RWPE2 (cell line): Measurements from ENCODE around the gene CHST11.
"Not testable (repeated sequence)": the region's sequence is repeated elsewhere in the genome, so short reads cannot be mapped to it uniquely, and the experiment has no call there.

ENCODE experiments used
- ATAC-seq: fragments of 200-7000 bp; cut with Tn5 transposase; 3 replicates; pipeline ENCODE4 v1.9.1; 2021; ENCODE audit warnings: low read depth
- DNase-seq: peaks from one replicate; pipeline ENCODE4 v3.0.0-alpha.2; 2020; ENCODE audit warnings: low spot score
- H3K27ac ChIP-seq: fragments of 450-650 bp; 2 replicates; pipeline ENCODE4 v1.5.1; 2017; ENCODE audit warnings: mild to moderate bottlenecking; ENCODE audit not compliant: poor library complexity, severe bottlenecking
- H3K27me3 ChIP-seq: fragments of 250-450 bp; sonication (Bioruptor Pico); 2 replicates; pipeline ENCODE4 v1.5.1; 2021; ENCODE audit warnings: mild to moderate bottlenecking, moderate library complexity; ENCODE audit not compliant: insufficient read depth, poor library complexity, severe bottlenecking
- H3K36me3 ChIP-seq: fragments of 250-450 bp; sonication (Bioruptor Pico); 2 replicates; pipeline ENCODE4 v1.5.1; 2020; ENCODE audit warnings: low read depth, mild to moderate bottlenecking, moderate library complexity
- H3K4me1 ChIP-seq: fragments of 250-450 bp; sonication (Bioruptor Pico); 2 replicates; pipeline ENCODE4 v1.5.1; 2021; ENCODE audit warnings: mild to moderate bottlenecking, moderate library complexity; ENCODE audit not compliant: insufficient read depth, poor library complexity, severe bottlenecking
- H3K4me3 ChIP-seq: fragments of 250-450 bp; sonication (Bioruptor Pico); 2 replicates; pipeline ENCODE4 v1.5.1; 2021; ENCODE audit warnings: mild to moderate bottlenecking, moderate library complexity; ENCODE audit not compliant: severe bottlenecking
- H3K9me3 ChIP-seq: fragments of 250-450 bp; sonication (Bioruptor Pico); 2 replicates; pipeline ENCODE4 v1.5.1; 2021; ENCODE audit warnings: mild to moderate bottlenecking, moderate library complexity; ENCODE audit not compliant: severe bottlenecking
- CTCF ChIP-seq: fragments of 450-650 bp; IDR thresholded peaks from one replicate; pipeline ENCODE4 v1.5.1; 2017; ENCODE audit warnings: mild to moderate bottlenecking, moderate library complexity; ENCODE audit not compliant: poor library complexity, severe bottlenecking

Gene CHST11

DNA sequence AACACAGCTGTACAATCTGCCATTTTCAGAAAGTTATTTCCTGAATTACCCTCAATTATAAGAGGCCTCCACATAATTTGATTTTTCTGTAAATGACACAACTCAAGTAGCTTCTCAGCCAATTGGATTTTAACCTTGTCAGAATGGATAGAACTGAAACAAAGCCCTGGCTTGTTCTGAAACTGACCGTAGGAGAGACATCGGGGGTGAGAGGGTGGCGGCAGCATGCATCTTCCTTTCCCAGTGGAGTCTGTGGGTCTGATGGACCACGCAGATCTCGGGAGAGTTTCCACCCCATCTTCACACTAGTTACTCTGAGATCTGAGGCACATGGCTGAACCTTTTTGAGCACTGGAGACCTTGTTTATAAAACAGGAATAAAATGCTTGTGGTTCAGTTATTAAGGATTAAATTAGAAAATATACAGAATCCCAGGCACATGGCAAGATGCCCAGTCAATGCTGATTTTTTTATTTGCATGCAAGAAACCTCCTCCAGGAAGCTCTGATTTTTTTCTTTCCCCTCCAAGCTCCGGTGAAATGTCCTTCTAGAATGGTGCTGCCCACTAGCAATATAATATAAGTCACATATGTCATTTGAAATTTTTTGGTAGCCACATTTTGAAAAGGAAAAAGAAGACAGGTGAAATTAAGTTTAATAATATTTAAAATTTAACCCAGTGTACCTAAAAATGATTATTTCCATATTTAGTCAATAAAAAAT, 153.9 kb downstream of the CHST11 start:
- Histone ChIP-seq H3K9me3 (no peaks in the 10 kb centered on the region), H3K36me3 (no peaks in the 10 kb centered on the region), H3K4me3 (no peak overlapping the region), H3K27ac (no peak overlapping the region), H3K4me1 (peaks cover 2% of the 10 kb centered on the region), H3K27me3 (no peaks in the 10 kb centered on the region)
- no peak for ATAC-seq
- TF ChIP-seq CTCF: no peak
- peak; percentile 5 for DNase-seq

GRCh38 chr12:104611671-104612070, 154.9 kb downstream of the CHST11 start:
- Histone ChIP-seq H3K36me3 (no peaks in the 10 kb centered on the region), H3K4me3 (no peak overlapping the region), H3K9me3 (no peaks in the 10 kb centered on the region), H3K27ac (no peak overlapping the region), H3K27me3 (no peaks in the 10 kb centered on the region), H3K4me1 (no peaks in the 10 kb centered on the region)
- TF ChIP-seq CTCF: no peak
- ATAC-seq (no peak), DNase-seq (peak; percentile 1)

DNA sequence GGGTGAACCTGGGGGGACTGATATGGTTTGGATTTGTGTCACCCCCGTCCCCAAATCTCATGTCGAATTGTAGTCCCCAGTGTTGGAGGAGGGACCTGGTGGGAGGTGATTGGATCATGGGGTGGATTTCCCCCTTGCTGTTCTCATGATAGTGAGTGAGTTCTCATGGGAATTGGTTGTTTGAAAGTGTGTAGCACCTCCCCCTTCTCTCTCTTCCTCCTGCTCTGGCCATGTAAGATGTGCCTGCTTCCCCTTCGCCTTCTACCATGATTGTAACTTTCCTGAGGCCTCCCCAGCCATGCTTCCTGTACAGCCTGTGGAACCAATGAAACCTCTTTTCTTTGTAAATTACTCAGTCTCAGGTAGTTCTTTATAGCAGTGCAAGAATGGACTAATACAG, 156.6 kb downstream of the CHST11 start:
- not testable (repeated sequence) for H3K9me3 ChIP-seq, DNase-seq

GRCh38 chr12:104615048-104615561, 158.4 kb downstream of the CHST11 start:
- DNase-seq: no peak
- Histone ChIP-seq H3K9me3 (no peaks in the 10 kb centered on the region), H3K4me1 (no peaks in the 10 kb centered on the region), H3K27me3 (no peaks in the 10 kb centered on the region), H3K27ac (no peak overlapping the region), H3K36me3 (no peaks in the 10 kb centered on the region), H3K4me3 (no peak overlapping the region)
- ATAC-seq: no peak
- no peak for TF ChIP-seq CTCF

More for the DNA sequence above, 156.6 kb downstream of the CHST11 start:
- ATAC-seq, H3K4me3 ChIP-seq, H3K27me3 ChIP-seq, H3K4me1 ChIP-seq, H3K36me3 ChIP-seq, H3K27ac ChIP-seq: not testable (repeated sequence)

- no peaks in the 10 kb centered on the region for H3K9me3 ChIP-seq
- DNase-seq (no peak), ATAC-seq (no peak)
- H3K27ac ChIP-seq: no peak overlapping the region
- no peak overlapping the region for H3K4me3 ChIP-seq
- H3K27me3 ChIP-seq: no peaks in the 10 kb centered on the region
- no peaks in the 10 kb centered on the region for H3K4me1 ChIP-seq
- no peak for TF ChIP-seq CTCF
- H3K36me3 ChIP-seq: no peaks in the 10 kb centered on the region
Measured at GRCh38 chr12:104618691-104619090, 161.9 kb downstream of the CHST11 start.
